GM12878 (cell line): ENCODE measurements around the gene ASNSD1. TPM values are rescaled to one million over a fixed set of nuclear protein-coding genes. Genes with fewer than 3 reads are reported as not detected.
A peak's percentile ranks its signal among the peaks of the same experiment; 100 is the strongest.

Experiments
- BHLHE40 ChIP-seq, 2 experiments: fragments of 450-650 bp in 1 of 2; IDR thresholded peaks; 2 replicates each; pipeline ENCODE4 v1.6.1; 2011 to 2017; ENCODE audit warnings: low read depth in 2 of 2, borderline replicate concordance in 1 of 2, improper control_type of control experiment in 1 of 2, low read length in 1 of 2, mild to moderate bottlenecking in 1 of 2
- CBX3 ChIP-seq: fragments of 200-600 bp; sonication (generic); IDR thresholded peaks from 2 replicates; pipeline ENCODE4 v1.6.1; 2016; ENCODE audit warnings: low read depth, borderline replicate concordance
- EP300 ChIP-seq, 2 experiments: fragments of 150-350 bp in 1 of 2; IDR thresholded peaks; 2 replicates each; pipeline ENCODE4 v1.6.1; 2011 to 2012; ENCODE audit warnings: low read depth in 2 of 2, low read length in 2 of 2, borderline replicate concordance in 1 of 2, improper control_type of control experiment in 1 of 2, inconsistent platforms in 1 of 2; ENCODE audit not compliant: control insufficient read depth in 1 of 2
- HDGF ChIP-seq: fragments of 450-650 bp; IDR thresholded peaks from 2 replicates; pipeline ENCODE4 v1.6.1; 2016; ENCODE audit warnings: antibody characterized with exemption
- JUNB ChIP-seq: IDR thresholded peaks from 2 replicates; pipeline ENCODE4 v1.6.1; 2016; ENCODE audit warnings: antibody characterized with exemption, mild to moderate bottlenecking
- KLF5 ChIP-seq: fragments of 450-650 bp; IDR thresholded peaks from 2 replicates; pipeline ENCODE4 v1.6.1; 2014; ENCODE audit warnings: mild to moderate bottlenecking; ENCODE audit not compliant: partially characterized antibody
- MEF2A ChIP-seq: IDR thresholded peaks from 2 replicates; pipeline ENCODE4 v1.6.1; 2011; ENCODE audit warnings: low read depth, mild to moderate bottlenecking, low read length, moderate library complexity; ENCODE audit not compliant: insufficient read depth
- MTA3 ChIP-seq: IDR thresholded peaks from 2 replicates; pipeline ENCODE4 v1.6.1; 2012; ENCODE audit warnings: low read length, inconsistent platforms, borderline replicate concordance
- NFXL1 ChIP-seq: fragments of 450-650 bp; IDR thresholded peaks from 2 replicates; pipeline ENCODE4 v1.6.1; 2017; ENCODE audit warnings: antibody characterized with exemption, mild to moderate bottlenecking, borderline replicate concordance
- NFYA ChIP-seq: IDR thresholded peaks from 2 replicates; pipeline ENCODE4 v1.6.1; 2011; ENCODE audit warnings: low read depth, mild to moderate bottlenecking, low read length, improper control_type of control experiment, borderline replicate concordance
- NR2F1 ChIP-seq: fragments of 450-650 bp; conservative IDR thresholded peaks from 2 replicates; pipeline ENCODE4 v1.6.1; 2017; ENCODE audit warnings: mild to moderate bottlenecking
- SMARCA5 ChIP-seq: fragments of 450-650 bp; IDR thresholded peaks from 2 replicates; pipeline ENCODE4 v1.6.1; 2017; ENCODE audit warnings: mild to moderate bottlenecking
- SP1 ChIP-seq: IDR thresholded peaks from one replicate; pipeline ENCODE4 v1.6.1; 2011; ENCODE audit warnings: low read depth, low read length
- STAT1 ChIP-seq: fragments of 450-650 bp; conservative IDR thresholded peaks from 2 replicates; pipeline ENCODE4 v1.6.1; 2014; ENCODE audit warnings: antibody characterized with exemption, mild to moderate bottlenecking
- TARDBP ChIP-seq: IDR thresholded peaks from 2 replicates; pipeline ENCODE4 v1.6.1; 2016; ENCODE audit warnings: borderline replicate concordance
- ZSCAN29 ChIP-seq: fragments of 450-650 bp; IDR thresholded peaks from 2 replicates; pipeline ENCODE4 v1.6.1; 2017; ENCODE audit warnings: mild to moderate bottlenecking, moderate library complexity
- polyA plus RNA-seq, 11 experiments: library from polyadenylated mRNA; depleted of rRNA in 4 of 11; unstranded in 6 of 11; stranded (reverse) in 5 of 11; fragments of >200 nt; fragmentation: Nextera tagmentation in 4 of 11; fragmentation: Illumina TruSeq in 1 of 11; extraction: Ambion mirVana in 4 of 11; extraction: Trizol in 1 of 11; gene quantifications; 1 replicate in 1 of 11; 2 replicates in 10 of 11; pipeline versions ENCODE4 v1.2.1 to v1.2.3, GENCODE V29; 2011 to 2016; ENCODE audit warnings: inconsistent platforms in 2 of 11, missing spikeins in 2 of 11, low read depth in 1 of 11
- total RNA-seq, 4 experiments: library from RNA; depleted of rRNA in 3 of 4; stranded (reverse); fragments of >200 nt in 3 of 4; fragmentation: Illumina TruSeq in 1 of 4; extraction: Trizol in 1 of 4; gene quantifications; 2 replicates each; pipeline versions ENCODE4 v1.2.1 to v1.2.3, GENCODE V29; 2013 to 2021
- TF ChIP-seq, protein P1 (sequence below): IDR thresholded peaks from 2 replicates; pipeline ENCODE4 v1.6.1; 2011; ENCODE audit warnings: low read depth, low read length, improper control_type of control experiment, borderline replicate concordance
- TF ChIP-seq, protein P2 (sequence below): IDR thresholded peaks from 2 replicates; pipeline ENCODE4 v1.6.1; 2012; ENCODE audit warnings: low read length, inconsistent platforms
- TF ChIP-seq, protein P3 (sequence below): fragments of 450-650 bp; IDR thresholded peaks from 2 replicates; pipeline ENCODE4 v1.6.1; 2018; ENCODE audit warnings: borderline replicate concordance, mild to moderate bottlenecking; ENCODE audit not compliant: partially characterized antibody
- TF ChIP-seq, protein P4 (sequence below): fragments of 450-650 bp; conservative IDR thresholded peaks from 2 replicates; pipeline ENCODE4 v1.6.1; 2017; ENCODE audit warnings: mild to moderate bottlenecking, moderate library complexity

ASNSD1 gene
- total and polyA plus RNA-seq, 10 of the 15 experiments (the other 5 are each of a cell fraction or from before 2014, with no cell fraction given), result 39.1 to 89.8 (median 72.1) TPM

DNA sequence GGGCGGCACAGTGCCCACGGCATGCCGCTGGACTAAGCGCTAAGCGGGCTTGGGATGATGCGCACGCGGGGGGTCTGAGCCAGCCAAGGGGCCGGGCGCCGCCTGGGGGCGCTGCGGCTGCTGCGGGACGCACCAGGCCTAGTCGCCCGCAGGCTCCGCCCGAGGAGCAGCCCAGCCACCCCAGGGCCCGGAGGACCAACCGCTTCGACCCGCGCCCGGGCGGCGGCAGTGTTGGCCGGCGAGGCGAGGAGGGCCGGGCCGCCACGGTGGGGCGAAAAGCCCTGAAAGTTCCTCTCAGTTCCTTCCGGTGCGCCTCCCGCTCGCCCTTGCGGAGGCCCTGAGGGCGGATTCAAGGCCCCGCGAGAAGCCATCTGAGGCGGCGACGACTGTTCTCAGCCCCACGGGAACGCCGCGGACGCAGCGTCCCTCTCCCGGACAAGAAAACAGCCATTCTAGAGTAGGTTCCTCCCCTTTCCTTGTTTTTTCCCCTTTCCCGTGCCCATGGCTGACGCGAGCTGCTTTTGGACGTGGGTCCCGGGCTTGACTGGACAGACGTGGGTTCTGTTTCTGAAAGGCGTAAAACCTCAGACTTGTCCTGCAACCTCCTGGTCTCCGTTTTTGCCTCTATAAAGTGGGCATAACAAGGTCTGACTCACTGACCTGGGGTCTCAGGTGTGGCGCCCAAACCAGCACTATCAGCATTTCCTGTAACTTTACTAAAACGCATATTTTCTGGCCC, 13.3 kb downstream of the ASNSD1 start, which contains the start of gene ANKAR (continued):
- TF ChIP-seq, protein P1, sequence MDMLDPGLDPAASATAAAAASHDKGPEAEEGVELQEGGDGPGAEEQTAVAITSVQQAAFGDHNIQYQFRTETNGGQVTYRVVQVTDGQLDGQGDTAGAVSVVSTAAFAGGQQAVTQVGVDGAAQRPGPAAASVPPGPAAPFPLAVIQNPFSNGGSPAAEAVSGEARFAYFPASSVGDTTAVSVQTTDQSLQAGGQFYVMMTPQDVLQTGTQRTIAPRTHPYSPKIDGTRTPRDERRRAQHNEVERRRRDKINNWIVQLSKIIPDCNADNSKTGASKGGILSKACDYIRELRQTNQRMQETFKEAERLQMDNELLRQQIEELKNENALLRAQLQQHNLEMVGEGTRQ, result no peak
- TF ChIP-seq NFYA (no peak), ZSCAN29 (0 out of 2 replicates have a peak, but pooled peaks have one; percentile 72), JUNB (no peak), MEF2A (no peak), SP1 (no peak), HDGF (no peak), NR2F1 (0 out of 2 replicates have a peak, but pooled peaks have one; percentile 60), KLF5 (no peak), NFXL1 (no peak), SMARCA5 (peak; percentile 99), BHLHE40 (IDR thresholded peaks at IDR 0.05; ENCODE audit: borderline replicate concordance in 1 of 2, low read depth in 2 of 2, low read length in 1 of 2) (peak; percentile 29 to 82; a peak in 2 of 4 replicates), EP300 (IDR thresholded peaks at IDR 0.05; ENCODE audit: borderline replicate concordance in 1 of 2, control insufficient read depth in 1 of 2, low read depth in 2 of 2, low read length in 2 of 2) (no peak), STAT1 (peak; percentile 88; the same call in 1 of the 2 replicates), CBX3 (no peak), MTA3 (peak; percentile 56; the same call in 1 of the 2 replicates), TARDBP (no peak)
- TF ChIP-seq, protein P2, sequence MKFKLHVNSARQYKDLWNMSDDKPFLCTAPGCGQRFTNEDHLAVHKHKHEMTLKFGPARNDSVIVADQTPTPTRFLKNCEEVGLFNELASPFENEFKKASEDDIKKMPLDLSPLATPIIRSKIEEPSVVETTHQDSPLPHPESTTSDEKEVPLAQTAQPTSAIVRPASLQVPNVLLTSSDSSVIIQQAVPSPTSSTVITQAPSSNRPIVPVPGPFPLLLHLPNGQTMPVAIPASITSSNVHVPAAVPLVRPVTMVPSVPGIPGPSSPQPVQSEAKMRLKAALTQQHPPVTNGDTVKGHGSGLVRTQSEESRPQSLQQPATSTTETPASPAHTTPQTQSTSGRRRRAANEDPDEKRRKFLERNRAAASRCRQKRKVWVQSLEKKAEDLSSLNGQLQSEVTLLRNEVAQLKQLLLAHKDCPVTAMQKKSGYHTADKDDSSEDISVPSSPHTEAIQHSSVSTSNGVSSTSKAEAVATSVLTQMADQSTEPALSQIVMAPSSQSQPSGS, result no peak
- TF ChIP-seq, protein P3, sequence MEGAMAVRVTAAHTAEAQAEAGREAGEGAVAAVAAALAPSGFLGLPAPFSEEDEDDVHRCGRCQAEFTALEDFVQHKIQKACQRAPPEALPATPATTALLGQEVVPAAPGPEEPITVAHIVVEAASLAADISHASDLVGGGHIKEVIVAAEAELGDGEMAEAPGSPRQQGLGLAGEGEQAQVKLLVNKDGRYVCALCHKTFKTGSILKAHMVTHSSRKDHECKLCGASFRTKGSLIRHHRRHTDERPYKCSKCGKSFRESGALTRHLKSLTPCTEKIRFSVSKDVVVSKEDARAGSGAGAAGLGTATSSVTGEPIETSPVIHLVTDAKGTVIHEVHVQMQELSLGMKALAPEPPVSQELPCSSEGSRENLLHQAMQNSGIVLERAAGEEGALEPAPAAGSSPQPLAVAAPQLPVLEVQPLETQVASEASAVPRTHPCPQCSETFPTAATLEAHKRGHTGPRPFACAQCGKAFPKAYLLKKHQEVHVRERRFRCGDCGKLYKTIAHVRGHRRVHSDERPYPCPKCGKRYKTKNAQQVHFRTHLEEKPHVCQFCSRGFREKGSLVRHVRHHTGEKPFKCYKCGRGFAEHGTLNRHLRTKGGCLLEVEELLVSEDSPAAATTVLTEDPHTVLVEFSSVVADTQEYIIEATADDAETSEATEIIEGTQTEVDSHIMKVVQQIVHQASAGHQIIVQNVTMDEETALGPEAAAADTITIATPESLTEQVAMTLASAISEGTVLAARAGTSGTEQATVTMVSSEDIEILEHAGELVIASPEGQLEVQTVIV, result no peak
- TF ChIP-seq, protein P4, sequence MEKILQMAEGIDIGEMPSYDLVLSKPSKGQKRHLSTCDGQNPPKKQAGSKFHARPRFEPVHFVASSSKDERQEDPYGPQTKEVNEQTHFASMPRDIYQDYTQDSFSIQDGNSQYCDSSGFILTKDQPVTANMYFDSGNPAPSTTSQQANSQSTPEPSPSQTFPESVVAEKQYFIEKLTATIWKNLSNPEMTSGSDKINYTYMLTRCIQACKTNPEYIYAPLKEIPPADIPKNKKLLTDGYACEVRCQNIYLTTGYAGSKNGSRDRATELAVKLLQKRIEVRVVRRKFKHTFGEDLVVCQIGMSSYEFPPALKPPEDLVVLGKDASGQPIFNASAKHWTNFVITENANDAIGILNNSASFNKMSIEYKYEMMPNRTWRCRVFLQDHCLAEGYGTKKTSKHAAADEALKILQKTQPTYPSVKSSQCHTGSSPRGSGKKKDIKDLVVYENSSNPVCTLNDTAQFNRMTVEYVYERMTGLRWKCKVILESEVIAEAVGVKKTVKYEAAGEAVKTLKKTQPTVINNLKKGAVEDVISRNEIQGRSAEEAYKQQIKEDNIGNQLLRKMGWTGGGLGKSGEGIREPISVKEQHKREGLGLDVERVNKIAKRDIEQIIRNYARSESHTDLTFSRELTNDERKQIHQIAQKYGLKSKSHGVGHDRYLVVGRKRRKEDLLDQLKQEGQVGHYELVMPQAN, result peak; percentile 80
